Cardiac fibroblast (primary cell): ENCODE data around the gene MFAP5.

ENCODE experiments used
- DNase-seq, 2 donors: peaks; one replicate each; pipeline versions ENCODE4 v3.0.0 to v3.0.0-alpha.2; 2010; ENCODE audit warnings: low read depth in 2 of 2
- H3K4me3 ChIP-seq, 2 donors: replicated peaks in 1 of 2; 1 replicate in 1 of 2; 2 replicates in 1 of 2; pipeline ENCODE4 v1.5.1; 2011; ENCODE audit warnings: low read depth in 2 of 2, low read length in 2 of 2, mild to moderate bottlenecking in 2 of 2, moderate library complexity in 1 of 2
- CTCF ChIP-seq: IDR thresholded peaks from one replicate; pipeline ENCODE4 v1.5.1; 2011; ENCODE audit warnings: low read depth, mild to moderate bottlenecking, low read length, inconsistent platforms

The MFAP5 gene

DNA sequence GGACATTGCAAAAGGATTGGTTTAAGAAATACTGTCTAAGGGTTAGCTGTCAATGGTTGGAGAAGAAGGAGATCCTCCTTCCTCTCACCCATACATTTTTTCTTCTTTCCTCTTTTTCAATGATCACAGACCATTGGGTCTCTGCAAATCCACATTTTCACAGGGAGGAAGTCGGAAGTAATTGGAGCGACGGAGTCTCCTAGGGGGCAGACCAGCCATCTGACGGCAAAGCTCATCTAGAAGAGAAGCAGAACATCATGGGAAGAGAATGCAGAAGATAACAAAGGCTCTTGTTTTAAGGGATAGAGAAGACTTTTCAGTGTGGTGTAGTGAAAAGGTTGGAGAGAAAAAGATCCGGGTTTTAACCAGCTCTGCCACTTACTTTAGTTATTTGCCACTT, 14.7 kb downstream of the MFAP5 start:
- no peak for DNase-seq

DNA sequence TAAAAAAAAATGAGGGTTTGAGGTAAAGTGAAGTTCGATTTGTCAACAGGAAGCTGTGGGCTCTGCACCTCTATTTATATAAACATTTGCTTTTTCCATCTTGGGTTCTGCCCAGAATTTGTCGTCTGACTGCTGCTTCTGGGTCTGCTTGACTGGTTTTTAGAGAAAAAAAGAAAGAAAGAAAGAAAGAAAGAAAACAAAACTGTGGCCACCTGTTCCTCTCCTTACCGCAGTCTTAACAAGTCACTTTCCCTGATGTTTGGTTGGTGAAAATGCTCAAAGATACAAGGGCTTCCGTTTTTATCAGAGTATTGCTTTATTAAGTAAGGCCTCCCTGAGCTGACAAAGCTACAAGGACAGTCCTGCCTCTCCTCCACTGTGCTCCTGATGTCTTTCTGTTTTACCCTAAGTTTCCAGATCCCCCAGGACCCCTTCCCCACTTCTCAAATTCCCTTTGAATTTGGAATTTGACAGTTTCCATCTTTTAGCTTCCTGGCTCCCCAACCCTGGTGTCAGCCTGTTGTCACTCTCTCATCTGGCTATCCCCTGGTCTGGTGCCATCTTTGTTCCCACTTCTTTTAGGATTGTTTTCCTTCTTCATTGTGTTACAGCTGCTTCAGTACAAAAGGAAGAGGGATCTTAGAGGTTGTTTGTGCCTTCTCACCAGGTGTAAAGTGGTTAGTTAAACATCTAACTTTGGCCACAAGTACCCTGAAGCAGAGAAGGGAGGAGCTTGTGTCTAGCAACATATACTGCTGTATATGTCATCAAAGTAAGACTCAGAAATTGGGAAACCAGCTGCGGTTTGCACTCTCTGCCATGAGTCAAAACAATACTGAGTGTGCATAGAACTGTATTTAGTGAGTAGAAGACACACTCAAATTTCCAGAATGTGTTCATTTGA, 18.0 kb downstream of the MFAP5 start:
- no peak overlapping the region for H3K4me3 ChIP-seq
- no peak for TF ChIP-seq CTCF
- DNase-seq = peak in 1 of 2 donors; percentile 16

More for the DNA sequence above, 14.7 kb downstream of the MFAP5 start:
- no peak for TF ChIP-seq CTCF
- H3K4me3 ChIP-seq = no peak overlapping the region

- H3K4me3 ChIP-seq = no peak overlapping the region
- no peak for DNase-seq
- TF ChIP-seq CTCF = no peak
Measured at GRCh38 chr12:8642775-8643174, 19.9 kb downstream of the MFAP5 start.

DNA sequence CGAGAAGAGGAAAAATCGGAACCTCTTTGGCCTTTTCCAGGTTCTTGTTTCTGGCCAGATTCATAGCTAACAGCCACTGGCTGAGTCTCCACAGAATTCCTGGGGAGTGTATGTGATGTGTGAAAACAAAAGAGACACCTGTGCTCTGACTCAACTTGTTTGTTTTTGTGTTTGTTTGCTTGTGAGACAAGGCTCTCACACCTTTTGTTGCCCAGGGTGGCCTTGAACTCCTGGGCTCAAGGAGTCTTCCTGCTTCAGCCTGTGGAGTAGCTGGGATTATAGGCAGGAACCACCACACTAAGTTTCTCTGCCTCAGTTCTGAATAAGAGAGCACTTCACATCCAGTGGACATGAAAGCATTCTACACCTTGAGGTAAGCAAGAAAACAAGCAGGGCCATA, 22.7 kb downstream of the MFAP5 start:
- DNase-seq = no peak
- TF ChIP-seq CTCF = no peak

GRCh38 chr12:8638951-8639350, 23.7 kb downstream of the MFAP5 start:
- no peak for TF ChIP-seq CTCF
- no peak for DNase-seq
- no peak overlapping the region for H3K4me3 ChIP-seq

More for the DNA sequence above, 22.7 kb downstream of the MFAP5 start:
- H3K4me3 ChIP-seq = no peak overlapping the region

DNA sequence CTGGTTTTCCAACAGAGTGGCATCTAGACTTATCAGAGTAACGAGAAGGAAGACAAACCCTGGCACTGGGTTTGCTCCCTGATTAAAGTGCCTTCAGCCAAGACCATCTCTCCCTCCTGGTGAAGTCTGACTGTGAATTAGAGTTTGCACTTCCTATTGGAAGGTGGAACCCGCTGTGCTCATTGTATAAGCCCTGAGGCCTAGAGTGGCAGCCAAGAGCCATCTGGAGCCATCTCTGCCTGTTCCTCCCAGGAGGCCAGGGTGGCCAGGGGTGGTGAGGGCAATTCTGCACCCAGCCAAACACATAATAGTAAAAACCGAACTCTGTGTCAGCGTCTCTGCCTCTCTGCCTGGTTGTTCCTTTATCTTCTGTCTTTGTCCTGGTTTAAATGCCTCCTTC, 25.0 kb downstream of the MFAP5 start:
- no peak overlapping the region for H3K4me3 ChIP-seq
- DNase-seq = no peak
- no peak for TF ChIP-seq CTCF
